NCI-H1092 (cell line): ENCODE measurements around the gene ANK2.
"Not testable (repeated sequence)": the region's sequence is repeated elsewhere in the genome, so short reads cannot be mapped to it uniquely, and the experiment has no call there.

ENCODE experiments used
- DNase-seq: peaks from one replicate; lab custom pipeline; 2025; lab: John Stamatoyannopoulos, UW

Gene ANK2

DNA sequence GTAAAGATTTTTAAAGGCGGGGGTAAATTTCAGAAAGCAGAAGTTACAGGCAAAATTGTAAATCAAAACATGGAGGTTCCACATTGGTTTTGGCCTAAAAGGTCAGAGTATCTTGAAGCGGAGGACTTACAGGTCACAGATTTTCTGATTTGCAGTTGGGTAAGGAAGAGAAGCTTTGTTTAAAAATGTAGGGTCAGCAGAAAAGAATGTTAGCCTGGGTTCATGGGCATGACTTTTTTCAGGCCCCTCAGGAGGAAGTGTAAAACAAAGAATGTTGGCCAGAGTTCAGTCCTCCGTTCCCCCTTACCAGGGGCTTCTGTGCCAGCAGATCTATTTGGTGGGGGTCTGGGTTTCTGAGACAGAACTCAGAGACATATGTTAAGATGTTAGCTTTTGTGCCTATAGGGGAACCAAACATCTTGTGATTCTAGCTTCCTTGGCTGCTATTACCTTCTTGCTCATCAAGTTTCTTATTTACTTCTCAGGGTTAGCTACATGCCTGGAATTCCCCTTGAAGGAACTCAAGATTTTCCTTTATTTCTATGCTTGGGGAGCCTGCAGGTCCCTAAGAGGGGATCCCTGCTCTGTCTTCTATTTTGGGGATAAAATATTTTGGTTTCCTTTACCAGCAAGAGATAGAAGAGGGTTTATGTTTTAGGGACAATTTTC, 160.3 kb downstream of the ANK2 start:
- DNase-seq = no peak

GRCh38 chr4:113212613-113213012, 163.2 kb downstream of the ANK2 start:
- no peak for DNase-seq

DNA sequence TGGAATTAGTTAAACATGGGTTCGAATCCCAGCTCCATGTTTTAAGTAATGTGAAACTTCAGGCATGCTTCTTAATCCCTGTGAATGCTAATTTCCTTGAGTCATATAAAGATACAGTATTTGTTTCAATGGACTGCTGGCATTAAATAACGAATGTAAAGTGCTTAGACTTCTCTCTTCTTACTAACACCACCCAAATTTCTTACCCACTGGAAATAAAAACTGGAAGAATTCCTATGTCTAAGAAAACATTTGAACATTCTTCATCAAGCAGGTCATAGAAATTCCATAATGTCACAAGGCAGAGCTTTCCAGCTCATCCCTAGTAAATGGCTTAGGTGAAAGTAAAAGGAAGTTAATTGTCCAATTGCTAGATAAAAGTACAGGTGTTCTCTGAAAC, 172.5 kb downstream of the ANK2 start:
- no peak for DNase-seq

DNA sequence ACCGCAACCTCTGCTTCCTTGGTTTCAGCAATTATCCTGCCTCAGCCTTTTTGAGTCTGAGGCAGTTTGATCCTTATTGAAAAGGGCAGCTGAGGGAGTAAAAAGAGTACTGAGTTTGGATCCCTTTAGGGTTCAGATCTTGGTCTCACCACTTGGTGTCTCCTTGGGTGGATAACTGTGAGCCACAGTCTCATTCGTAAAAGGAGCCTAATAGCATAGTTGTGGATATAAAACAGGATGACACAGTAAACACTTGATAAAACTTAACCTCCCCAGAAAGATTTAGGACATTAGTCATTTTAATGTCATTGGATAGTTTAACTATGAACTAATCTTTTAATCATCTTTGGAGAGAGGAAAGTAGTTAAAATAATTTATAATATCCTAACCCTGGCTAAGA, 173.0 kb downstream of the ANK2 start:
- DNase-seq = no peak

GRCh38 chr4:113223001-113223400, 173.5 kb downstream of the ANK2 start:
- no peak for DNase-seq

DNA sequence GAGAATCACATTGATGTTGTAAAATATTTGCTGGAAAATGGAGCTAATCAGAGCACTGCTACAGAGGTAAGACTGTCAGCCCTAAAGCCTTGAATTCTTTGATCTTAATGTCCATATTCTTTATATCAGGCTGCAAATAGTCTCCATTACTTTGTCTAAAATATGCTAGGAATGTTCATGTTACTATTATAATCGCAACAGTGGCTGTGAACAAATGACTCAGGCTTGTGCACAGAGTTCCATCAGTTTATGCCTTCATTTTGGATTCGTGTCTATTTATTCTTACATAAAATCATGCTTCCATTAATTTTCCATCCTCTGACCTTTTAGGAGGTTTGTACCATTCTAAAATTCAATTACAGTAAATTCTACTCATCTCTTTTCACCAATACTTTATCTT, 182.7 kb downstream of the ANK2 start:
- no peak for DNase-seq

- no peak for DNase-seq
Measured at GRCh38 chr4:113236916-113237315, 187.5 kb downstream of the ANK2 start.

DNA sequence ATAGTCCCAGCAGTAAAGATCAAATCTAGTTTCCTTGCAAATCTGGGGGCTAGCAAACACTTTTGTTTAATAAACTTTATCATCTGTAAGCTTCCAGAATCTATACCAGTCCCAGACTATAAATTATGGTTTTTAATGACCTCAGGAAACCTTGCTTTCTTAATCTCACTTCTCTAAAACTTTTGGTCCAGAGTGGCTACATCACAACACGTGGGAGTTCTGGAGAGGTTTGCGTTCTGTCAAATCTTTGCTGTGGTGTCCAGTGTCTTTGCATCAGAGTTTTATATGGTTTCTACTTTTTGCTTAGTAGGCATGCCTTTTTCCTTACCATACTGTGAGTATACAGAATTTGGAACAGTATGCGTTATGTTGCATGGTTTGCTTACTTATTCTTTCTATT, 193.9 kb downstream of the ANK2 start:
- no peak for DNase-seq

- not testable (repeated sequence) for DNase-seq
Measured at GRCh38 chr4:113244747-113245146, 195.3 kb downstream of the ANK2 start.

- DNase-seq = no peak
Measured at GRCh38 chr4:113248320-113248719, 198.9 kb downstream of the ANK2 start.

- no peak for DNase-seq
Measured at GRCh38 chr4:113255628-113256027, 206.2 kb downstream of the ANK2 start.

GRCh38 chr4:113256946-113257345, 207.5 kb downstream of the ANK2 start:
- DNase-seq = no peak

- no peak for DNase-seq
Measured at GRCh38 chr4:113260688-113261087, 211.2 kb downstream of the ANK2 start.

- no peak for DNase-seq
Measured at GRCh38 chr4:113263274-113263673, 213.8 kb downstream of the ANK2 start.

DNA sequence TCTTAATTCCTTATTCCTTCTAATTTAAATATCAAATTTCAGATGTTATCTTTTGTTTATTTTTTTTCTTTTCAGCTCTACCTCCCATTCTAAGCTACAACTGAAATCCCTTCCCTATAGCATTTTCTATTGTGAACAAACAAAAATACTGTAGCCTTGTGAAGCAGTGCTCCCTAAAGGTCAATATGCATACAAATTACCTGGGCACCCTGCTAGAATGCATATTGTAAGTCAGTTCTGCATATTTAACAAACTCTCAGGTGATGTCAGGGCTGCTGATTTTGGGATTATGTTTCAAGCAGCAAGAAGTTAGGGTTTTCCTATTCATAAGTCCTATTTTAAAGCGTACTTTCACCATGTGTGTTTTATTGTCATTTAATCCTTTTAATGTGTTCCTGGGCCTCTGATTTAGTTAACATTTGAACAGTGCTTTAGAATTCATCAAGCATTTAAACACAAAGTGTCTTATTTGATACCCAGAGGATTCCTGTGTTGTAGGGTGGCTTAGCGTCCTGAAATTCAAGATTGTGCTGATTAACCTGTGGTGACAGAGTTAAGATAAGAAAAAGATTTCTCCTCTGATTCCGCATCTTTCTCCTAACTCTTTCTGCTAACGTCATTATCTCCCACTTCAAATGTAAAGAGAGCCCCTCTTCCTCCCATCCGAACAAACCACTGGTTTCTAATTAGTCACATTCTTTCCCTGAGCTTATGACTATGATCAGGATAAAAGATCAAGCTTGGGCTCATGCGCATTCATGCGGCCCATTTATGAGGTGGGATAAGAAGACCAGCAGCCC, 221.3 kb downstream of the ANK2 start:
- no peak for DNase-seq

DNA sequence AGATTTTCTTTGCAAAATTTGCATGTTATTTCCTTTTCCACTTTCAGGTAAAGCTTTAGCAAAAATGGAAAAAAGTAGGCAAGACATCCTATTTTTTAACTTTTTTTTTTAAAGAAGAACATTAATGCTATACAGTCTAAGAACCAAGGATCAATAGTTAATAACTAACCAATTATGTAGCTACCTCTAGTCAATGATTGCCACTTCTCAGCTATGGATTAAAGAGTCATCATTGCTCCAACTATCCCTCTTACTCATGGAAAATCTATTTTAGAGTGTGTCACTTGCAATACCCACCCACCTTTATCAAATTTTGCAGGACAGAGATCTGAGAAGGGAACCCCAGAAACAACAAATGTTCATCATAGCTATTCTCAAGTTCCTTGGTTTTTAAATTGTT, 223.1 kb downstream of the ANK2 start:
- no peak for DNase-seq

GRCh38 chr4:113273721-113274220, 224.3 kb downstream of the ANK2 start:
- DNase-seq = no peak

DNA sequence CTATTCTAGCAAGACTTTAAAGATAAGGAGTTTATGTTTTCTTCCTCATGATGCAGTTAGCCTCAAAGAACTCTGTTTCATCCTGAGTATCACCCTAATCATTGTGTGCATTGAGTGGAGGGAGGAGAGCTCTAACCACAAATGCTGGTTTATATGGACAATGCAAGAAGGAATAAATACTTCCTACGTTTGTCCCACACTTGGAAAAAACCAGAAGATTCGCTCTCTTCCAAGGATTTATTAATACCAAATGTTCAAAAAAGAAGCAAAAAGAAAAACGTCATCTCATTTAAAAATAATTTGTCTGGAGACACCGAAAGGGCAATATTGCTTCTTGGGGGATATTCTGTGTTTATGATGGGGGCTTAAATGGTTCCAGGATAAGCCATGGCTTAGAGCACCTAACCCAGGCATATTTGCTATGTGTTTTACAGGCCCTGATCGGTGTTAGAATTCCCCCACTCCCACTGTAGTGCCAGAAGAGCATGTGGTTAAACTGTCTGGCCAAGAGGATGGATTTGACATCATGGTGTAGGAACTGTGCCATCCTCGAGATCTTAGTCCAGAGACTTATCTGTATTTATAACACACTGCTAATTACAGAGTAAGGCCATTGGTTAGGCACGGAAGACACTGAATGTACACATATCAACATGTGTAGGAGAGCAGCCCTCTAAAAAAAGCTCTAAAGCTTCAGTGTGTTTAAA, 227.2 kb downstream of the ANK2 start:
- DNase-seq = no peak

DNA sequence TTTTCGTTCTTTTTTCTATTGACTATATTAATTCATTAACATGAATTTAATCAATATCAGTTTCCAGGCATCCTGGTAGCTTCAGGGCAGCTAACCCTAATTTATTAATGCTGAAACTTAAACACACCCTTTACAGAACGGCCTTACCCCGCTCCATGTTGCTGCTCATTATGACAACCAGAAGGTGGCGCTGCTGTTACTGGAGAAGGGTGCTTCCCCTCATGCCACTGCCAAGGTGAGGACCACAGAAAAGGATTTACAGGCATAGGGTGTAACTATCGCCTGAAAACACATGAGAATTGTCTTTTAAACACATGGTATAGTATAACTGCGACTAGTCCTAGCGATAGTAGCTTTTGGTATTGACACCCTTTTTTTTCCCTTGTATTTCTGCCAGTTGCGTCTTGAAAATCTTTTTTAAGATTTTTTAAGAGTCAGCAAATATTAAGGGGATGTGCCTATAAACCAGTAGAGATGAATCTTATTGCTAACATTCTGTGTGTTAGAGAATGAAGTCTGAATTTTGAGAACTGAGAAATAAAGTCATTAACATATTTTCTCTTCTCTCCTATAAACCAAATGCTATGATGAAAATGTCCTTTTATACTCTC, 229.0 kb downstream of the ANK2 start:
- DNase-seq = peak; percentile 71

DNA sequence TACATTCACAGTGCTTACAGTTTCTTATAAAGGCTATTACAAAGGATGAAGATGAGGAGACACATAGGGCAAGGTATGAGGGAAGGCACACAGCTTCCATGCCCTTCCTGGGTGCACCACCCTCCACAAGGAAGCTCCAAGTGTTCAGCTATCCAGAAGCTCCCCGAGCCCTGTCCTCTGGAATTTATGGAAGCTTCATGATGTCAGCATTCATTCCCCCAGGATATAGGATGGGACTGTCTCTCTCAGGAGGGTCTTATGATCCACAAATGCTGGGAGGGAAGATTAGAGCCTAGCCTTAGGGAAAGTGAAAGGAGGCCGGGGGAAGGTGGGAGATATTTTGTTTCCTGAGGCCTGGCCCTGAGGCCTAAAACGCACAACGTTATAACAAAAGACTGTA, 236.0 kb downstream of the ANK2 start:
- no peak for DNase-seq

- no peak for DNase-seq
Measured at GRCh38 chr4:113288257-113288656, 238.8 kb downstream of the ANK2 start.

DNA sequence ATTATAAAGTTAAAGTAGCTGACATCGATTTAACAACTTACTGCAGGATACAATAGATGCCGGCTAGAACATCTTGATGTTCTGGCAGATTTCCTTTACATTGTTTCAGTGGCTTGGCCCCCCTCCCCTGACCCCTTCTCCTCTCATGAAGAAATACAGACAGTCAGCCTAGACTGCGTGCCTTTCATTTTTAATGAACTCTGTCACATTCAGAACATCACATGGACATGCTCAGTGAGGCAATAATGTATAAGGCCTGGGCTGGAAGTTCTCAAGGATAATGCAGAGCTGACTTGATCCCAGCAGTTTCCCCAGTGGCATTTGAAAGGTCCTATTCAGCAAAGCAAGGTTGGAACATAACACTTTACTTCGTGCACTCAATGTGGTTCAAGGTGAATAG, 239.2 kb downstream of the ANK2 start:
- DNase-seq = no peak
